Endothelial cell of umbilical vein (primary cell): ENCODE measurements around the gene YPEL4. TPM values are rescaled to one million over a fixed set of nuclear protein-coding genes. Genes with fewer than 3 reads are reported as not detected.

Experiments used
- BruUV-seq: library from RNA; stranded (reverse); fragments of 400-500 nt; replicated peaks from 2 replicates; lab custom pipeline; 2021; lab: Mats Ljungman, UMichigan
- CTCF ChIA-PET: fragments of 300-600, 350-600 bp; sonication (Branson Sonifier 250); formaldehyde crosslinking; loops from one replicate; lab custom pipeline; 2021; ENCODE audit warnings: antibody characterized with exemption, inconsistent platforms; lab: Charles Lee
- POLR2A ChIA-PET: fragments of 300-600, 350-600 bp; sonication (Branson Sonifier 250); formaldehyde crosslinking; loops from one replicate; lab custom pipeline; 2021; ENCODE audit warnings: antibody characterized with exemption, inconsistent platforms; lab: Charles Lee
- DNase-seq: peaks from one replicate; pipeline ENCODE4 v3.0.0-alpha.2; 2011; ENCODE audit warnings: low read depth, low spot score
- FAIRE-seq: peaks from 2 replicates; lab custom pipeline; 2011; peaks lifted over from hg19 to GRCh38; lab: Jason Lieb, UNC
- H2AFZ ChIP-seq: 2 replicates; pipeline ENCODE4 v1.6.0; 2012; ENCODE audit warnings: low read depth, low read length, control low read depth, inconsistent platforms
- H3K27ac ChIP-seq: 2 replicates; pipeline ENCODE4 v1.5.1; 2011; ENCODE audit warnings: low read depth, mild to moderate bottlenecking, control low read depth, low read length, moderate library complexity; ENCODE audit not compliant: insufficient read depth
- H3K27me3 ChIP-seq, 2 experiments: 2 replicates each; pipeline versions ENCODE4 v1.6.0 to v1.6.1; 2011; ENCODE audit warnings: low read length in 2 of 2, mixed read lengths in 1 of 2; ENCODE audit not compliant: control insufficient read depth in 2 of 2, insufficient read depth in 2 of 2
- H3K36me3 ChIP-seq, 2 experiments: 2 replicates in 1 of 2; 3 replicates in 1 of 2; pipeline ENCODE4 v1.5.1; 2011; ENCODE audit warnings: low read length in 2 of 2, mild to moderate bottlenecking in 1 of 2, moderate library complexity in 1 of 2; ENCODE audit not compliant: control insufficient read depth in 2 of 2, insufficient read depth in 2 of 2; ENCODE audit errors: extremely low read depth in 1 of 2
- H3K4me1 ChIP-seq: 3 replicates; pipeline ENCODE4 v1.5.1; 2011; ENCODE audit warnings: mild to moderate bottlenecking, low read length; ENCODE audit not compliant: control insufficient read depth, insufficient read depth; ENCODE audit errors: extremely low read depth
- H3K4me2 ChIP-seq: 2 replicates; pipeline ENCODE4 v1.6.1; 2011; ENCODE audit warnings: low read length, control low read depth, mixed read lengths; ENCODE audit not compliant: insufficient read depth
- H3K4me3 ChIP-seq, 3 experiments: fragments of 200-600 bp in 1 of 3; sonication (generic), shearing (Covaris generic) in 1 of 3; replicated peaks in 1 of 3; 2 replicates each; pipeline ENCODE4 v1.5.1; 2011 to 2016; ENCODE audit warnings: control low read depth in 3 of 3, low read length in 3 of 3, mild to moderate bottlenecking in 2 of 3, inconsistent platforms in 1 of 3, low read depth in 1 of 3, moderate library complexity in 1 of 3; ENCODE audit not compliant: insufficient read depth in 1 of 3
- H3K79me2 ChIP-seq: 2 replicates; pipeline ENCODE4 v1.6.0; 2012; ENCODE audit warnings: low read length, inconsistent platforms; ENCODE audit not compliant: control insufficient read depth, insufficient read depth
- H3K9ac ChIP-seq: replicated peaks from 2 replicates; pipeline ENCODE3; 2011; ENCODE audit warnings: low read length, control low read depth; ENCODE audit not compliant: insufficient read depth; ENCODE audit errors: extremely low read depth
- H3K9me1 ChIP-seq: replicated peaks from 3 replicates; pipeline ENCODE4 v1.6.0; 2011; ENCODE audit warnings: mild to moderate bottlenecking, low read length; ENCODE audit not compliant: control insufficient read depth, insufficient read depth; ENCODE audit errors: extremely low read depth
- H3K9me3 ChIP-seq: replicated peaks from 2 replicates; pipeline ENCODE4 v1.5.1; 2012; ENCODE audit warnings: low read length, inconsistent platforms; ENCODE audit not compliant: control insufficient read depth, insufficient read depth
- H4K20me1 ChIP-seq: replicated peaks from 2 replicates; pipeline ENCODE3; 2011; ENCODE audit warnings: mild to moderate bottlenecking, low read length; ENCODE audit not compliant: control insufficient read depth, insufficient read depth; ENCODE audit errors: extremely low read depth
- CTCF ChIP-seq, 2 donors: IDR thresholded peaks; 1 replicate in 1 of 2; 2 replicates in 1 of 2; pipeline ENCODE4 v1.5.1; 2011; ENCODE audit warnings: low read length in 2 of 2, mild to moderate bottlenecking in 2 of 2, moderate library complexity in 2 of 2, control low read depth in 1 of 2, inconsistent platforms in 1 of 2, low read depth in 1 of 2; ENCODE audit not compliant: insufficient read depth in 1 of 2; ENCODE audit errors: extremely low read depth in 1 of 2
- EZH2 ChIP-seq: IDR thresholded peaks from 2 replicates; pipeline ENCODE4 v1.6.1; 2012; ENCODE audit warnings: borderline replicate concordance, low read depth, mild to moderate bottlenecking, moderate library complexity, low read length, inconsistent platforms; ENCODE audit not compliant: severe bottlenecking
- FOS ChIP-seq: IDR thresholded peaks from 2 replicates; pipeline ENCODE4 v1.6.1; 2011; ENCODE audit warnings: mild to moderate bottlenecking, low read length, moderate library complexity, borderline replicate concordance; ENCODE audit not compliant: insufficient read depth
- GATA2 ChIP-seq: IDR thresholded peaks from 2 replicates; pipeline ENCODE4 v1.7.0; 2011; ENCODE audit warnings: low read depth, mild to moderate bottlenecking, moderate library complexity, mixed read lengths, low read length; ENCODE audit not compliant: insufficient read length, insufficient read depth
- JUN ChIP-seq: IDR thresholded peaks from 2 replicates; pipeline ENCODE4 v1.6.1; 2011; ENCODE audit warnings: borderline replicate concordance, low read depth; ENCODE audit not compliant: insufficient read length, insufficient read depth
- MAX ChIP-seq: IDR thresholded peaks from 2 replicates; pipeline ENCODE4 v1.6.1; 2011; ENCODE audit not compliant: insufficient read depth, insufficient read length
- MYC ChIP-seq: IDR thresholded peaks from one replicate; pipeline ENCODE4 v1.6.1; 2011; ENCODE audit warnings: mild to moderate bottlenecking, low read depth, low read length
- POLR2A ChIP-seq: IDR thresholded peaks from 2 replicates; pipeline ENCODE4 v1.6.1; 2012; ENCODE audit warnings: low read depth, mild to moderate bottlenecking, control low read depth, low read length
- POLR2AphosphoS5 ChIP-seq: IDR thresholded peaks from 2 replicates; pipeline ENCODE4 v1.6.1; 2012; ENCODE audit warnings: low read depth, mild to moderate bottlenecking, control low read depth, low read length, moderate library complexity; ENCODE audit not compliant: insufficient read depth
- dilution Hi-C: fragments of 300-500 bp; cut with MboI; formaldehyde crosslinking; loops from one replicate; pipeline ENCODE4 v1.15.0; 2019; ENCODE audit warnings: low sequenced_read_pairs; ENCODE audit not compliant: extremely low pct_ligation_motif_present
- intact Hi-C: fragments of 100-400 bp; cut with micrococcal nuclease; formaldehyde crosslinking; loops from one replicate; pipeline ENCODE4 v1.10.0; 2022
- polyA plus RNA-seq, 4 experiments: library from polyadenylated mRNA; depleted of rRNA in 3 of 4; stranded (reverse) in 3 of 4; unstranded in 1 of 4; fragments of >200 nt; gene quantifications; 2 replicates each; pipeline versions ENCODE4 v1.2.1 to v1.2.3, GENCODE V29; 2011 to 2012; ENCODE audit warnings: missing spikeins in 1 of 4
- total RNA-seq: library from RNA; stranded (reverse); gene quantifications from 2 replicates; pipeline ENCODE4 v1.2.3, GENCODE V29; 2021

YPEL4 gene
- total and polyA plus RNA-seq, 2 donors (not counting 3 experiments of a cell fraction or from before 2014, with no cell fraction given) = 0.03 to 0.24 TPM

GRCh38 chr11:57659669-57660068 is 10.0 kb upstream of the YPEL4 start:
- POLR2A ChIA-PET = no interaction called here
- intact Hi-C loops = loop anchor here (10.0 kb wide), 2 partner anchors 145 to 855 kb away; no protein-coding TSS in a partner anchor
- H3K9me3 ChIP-seq = no peaks in the 10 kb centered on the region
- no TSS peak for BruUV-seq
- H3K27me3 ChIP-seq = no peaks in the 10 kb centered on the region
- TF ChIP-seq POLR2AphosphoS5 (no peak), JUN (no peak), CTCF (IDR thresholded peaks at IDR 0.05; ENCODE audit: extremely low read depth in 1 of 2, insufficient read depth in 1 of 2, low read depth in 1 of 2, low read length in 2 of 2) (no peak), MYC (no peak), MAX (no peak), FOS (no peak), POLR2A (no peak), EZH2 (no peak), GATA2 (no peak)
- no peak overlapping the region for H3K27ac ChIP-seq
- peaks cover 22% of the 10 kb centered on the region for H3K79me2 ChIP-seq
- no peak overlapping the region for H2AFZ ChIP-seq
- H3K9ac ChIP-seq = no peak overlapping the region
- H3K4me2 ChIP-seq = no peak overlapping the region
- dilution Hi-C loops = no loop called here
- DNase-seq (no peak), FAIRE-seq (no peak)
- no peak overlapping the region for H3K4me3 ChIP-seq
- CTCF ChIA-PET = no interaction called here
- no peaks in the 10 kb centered on the region for H4K20me1 ChIP-seq
- no peaks in the 10 kb centered on the region for H3K9me1 ChIP-seq
- H3K4me1 ChIP-seq = peaks cover 4% of the 10 kb centered on the region
- peaks cover 14% of the 10 kb centered on the region in 2 experiments for H3K36me3 ChIP-seq
